K562 (cell line): ENCODE measurements around the gene ACHE. TPM values are rescaled to one million over a fixed set of nuclear protein-coding genes. Genes with fewer than 3 reads are reported as not detected.

Experiments used
- ARHGAP35 ChIP-seq: fragments of 450-650 bp; IDR thresholded peaks from 2 replicates; pipeline ENCODE4 v1.6.1; 2018; ENCODE audit not compliant: partially characterized antibody
- BMI1 ChIP-seq: fragments of 150-350 bp; IDR thresholded peaks from 2 replicates; pipeline ENCODE4 v1.6.1; 2014; ENCODE audit warnings: low read length
- BRCA1 ChIP-seq, 2 experiments: fragments of 450-650 bp in 1 of 2; sonication (generic) in 1 of 2; formaldehyde crosslinking in 1 of 2; IDR thresholded peaks; 2 replicates each; pipeline versions ENCODE4 v1.5.0 to v1.6.1; 2017 to 2020; ENCODE audit warnings: mild to moderate bottlenecking in 1 of 2, missing genetic modification reagents in 1 of 2
- C11orf30 ChIP-seq: fragments of 450-650 bp; IDR thresholded peaks from 2 replicates; pipeline ENCODE4 v1.6.1; 2016; ENCODE audit warnings: low read depth, mild to moderate bottlenecking
- CEBPG ChIP-seq, 3 experiments: fragments of 200-800 bp in 1 of 3; sonication (Bioruptor generic) in 1 of 3; sonication (generic) in 1 of 3; formaldehyde crosslinking in 1 of 3; IDR thresholded peaks in 2 of 3; conservative IDR thresholded peaks in 1 of 3; 2 replicates each; pipeline versions ENCODE4 v1.6.1 to v1.8.0; 2016 to 2022; ENCODE audit warnings: missing compliant biosample characterization in 2 of 3, missing genetic modification characterization in 2 of 3, mild to moderate bottlenecking in 1 of 3, missing genetic modification reagents in 1 of 3
- HDAC3 ChIP-seq: fragments of 450-650 bp; IDR thresholded peaks from 2 replicates; pipeline ENCODE4 v1.6.1; 2018; ENCODE audit warnings: borderline replicate concordance, mild to moderate bottlenecking, moderate library complexity; ENCODE audit not compliant: partially characterized antibody
- HMGN3 ChIP-seq: IDR thresholded peaks from 2 replicates; pipeline ENCODE4 v1.6.1; 2011; ENCODE audit warnings: borderline replicate concordance, low read depth, mild to moderate bottlenecking, mixed read lengths, low read length; ENCODE audit not compliant: insufficient read length; ENCODE audit errors: extremely low read depth
- MECOM ChIP-seq: fragments of 250-450 bp; sonication (Bioruptor Pico); IDR thresholded peaks from 2 replicates; pipeline ENCODE4 v1.8.0; 2022; ENCODE audit warnings: inconsistent platforms
- NR2F6 ChIP-seq: fragments of 450-650 bp; formaldehyde crosslinking; IDR thresholded peaks from 2 replicates; pipeline ENCODE4 v1.4.0; 2020; ENCODE audit warnings: mild to moderate bottlenecking
- PHF8 ChIP-seq: fragments of 200-600 bp; sonication (generic); IDR thresholded peaks from 2 replicates; pipeline ENCODE4 v1.6.1; 2012; ENCODE audit warnings: mixed run types, mild to moderate bottlenecking, inconsistent platforms, low read length, moderate library complexity, borderline replicate concordance
- POLR3A ChIP-seq: IDR thresholded peaks from 2 replicates; pipeline ENCODE4 v1.6.1; 2011; ENCODE audit warnings: borderline replicate concordance, mild to moderate bottlenecking, moderate library complexity; ENCODE audit not compliant: insufficient read length, insufficient read depth; ENCODE audit errors: extremely low read depth
- SMARCC2 ChIP-seq: fragments of 450-650 bp; IDR thresholded peaks from 2 replicates; pipeline ENCODE4 v1.6.1; 2017; ENCODE audit warnings: antibody characterized with exemption, moderate library complexity, mild to moderate bottlenecking, low read depth
- SUPT5H ChIP-seq: fragments of 450-650 bp; IDR thresholded peaks from 2 replicates; pipeline ENCODE4 v1.6.1; 2016
- TBP ChIP-seq: optimal IDR thresholded peaks from 2 replicates; pipeline ENCODE3; 2011; ENCODE audit warnings: low read depth, low read length, improper control_type of control experiment
- WHSC1 ChIP-seq: IDR thresholded peaks from one replicate; pipeline ENCODE4 v1.6.1; 2012; ENCODE audit warnings: low read length, control low read depth, inconsistent platforms
- ZFP30 ChIP-seq: fragments of 250-450 bp; sonication (Bioruptor Pico); IDR thresholded peaks from 2 replicates; pipeline ENCODE4 v1.8.0; 2022; ENCODE audit warnings: moderate library complexity, mild to moderate bottlenecking, inconsistent platforms, borderline replicate concordance
- ZNF561 ChIP-seq: fragments of 450-650 bp; formaldehyde crosslinking; conservative IDR thresholded peaks from 2 replicates; pipeline ENCODE4 v1.4.0; 2020; ENCODE audit warnings: mild to moderate bottlenecking, moderate library complexity
- polyA plus RNA-seq, 8 experiments: library from polyadenylated mRNA; depleted of rRNA in 4 of 8; stranded (reverse) in 5 of 8; unstranded in 3 of 8; fragments of >200 nt; fragmentation: Nextera tagmentation in 2 of 8; fragmentation: Illumina TruSeq in 1 of 8; extraction: Ambion mirVana in 2 of 8; extraction: Trizol in 1 of 8; gene quantifications; 2 replicates each; pipeline versions ENCODE4 v1.2.1 to v1.2.3, GENCODE V29; 2011 to 2014; ENCODE audit warnings: inconsistent platforms in 1 of 8, missing spikeins in 1 of 8
- total RNA-seq, 7 experiments: library from RNA; depleted of rRNA in 6 of 7; stranded (reverse); fragments of >200 nt in 6 of 7; fragmentation: Illumina TruSeq in 2 of 7; extraction: Trizol in 2 of 7; gene quantifications; 2 replicates each; pipeline versions ENCODE4 v1.2.1 to v1.2.3, GENCODE V29; 2011 to 2021; ENCODE audit warnings: low replicate concordance in 1 of 7
- TF ChIP-seq, protein P1 (sequence below): IDR thresholded peaks from 2 replicates; pipeline ENCODE4 v1.6.1; 2012; ENCODE audit warnings: low read depth, low read length, improper control_type of control experiment, borderline replicate concordance
- TF ChIP-seq, protein P2 (sequence below): sonication (generic); formaldehyde crosslinking; IDR thresholded peaks from 2 replicates; pipeline ENCODE4 v1.8.1; 2023; ENCODE audit warnings: missing genetic modification reagents, mild to moderate bottlenecking, borderline replicate concordance

ACHE gene
- total and polyA plus RNA-seq, 9 of the 15 experiments (the other 6 are each of a cell fraction or from before 2014, with no cell fraction given) = 0.04 to 8.8 (median 1.9) TPM

DNA sequence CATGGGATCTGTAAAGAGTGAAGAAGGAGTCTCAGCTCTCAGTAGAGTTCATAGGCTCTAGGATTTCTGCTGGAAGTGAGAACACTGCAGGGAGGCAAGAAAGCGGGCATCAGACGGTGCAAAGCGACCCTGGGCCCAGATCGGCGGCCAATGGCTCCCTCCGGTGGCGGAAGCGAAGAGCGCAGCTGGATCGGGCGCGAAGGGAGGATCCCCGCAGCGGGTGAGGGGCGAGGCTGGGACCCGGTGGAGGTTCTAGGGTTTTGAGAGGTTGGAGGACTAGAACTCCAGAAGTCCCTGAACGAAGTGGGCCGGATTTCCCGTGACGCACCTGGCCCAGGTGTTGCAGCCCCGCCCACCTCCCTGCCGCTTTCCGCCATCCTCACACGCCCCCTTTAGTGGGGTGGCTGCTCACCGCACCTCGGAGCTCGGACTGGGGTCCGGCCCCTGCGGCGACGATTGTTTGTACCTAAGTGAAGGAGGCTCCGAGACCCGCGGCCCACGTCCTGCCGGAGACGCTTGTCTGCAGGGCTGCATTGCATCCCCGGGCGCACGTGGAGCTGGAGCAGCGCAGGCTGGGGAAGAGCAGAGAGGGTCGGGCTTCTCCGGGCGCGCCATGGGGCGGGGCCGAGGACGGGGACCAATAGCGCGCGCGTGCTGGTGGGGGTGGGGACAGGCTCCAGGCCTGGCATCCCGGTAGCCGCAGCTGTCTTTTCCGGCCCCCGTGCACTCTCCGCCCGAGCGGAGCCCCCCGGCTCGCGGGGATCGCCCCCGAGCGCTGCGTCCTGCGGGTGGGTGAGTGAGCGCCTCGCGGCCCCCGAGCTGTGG is 43.4 kb downstream of the ACHE start, which contains the start of gene SLC12A9 (continued):
- TF ChIP-seq HMGN3 (no peak), CEBPG (CRISPR knock-in tag; IDR thresholded peaks at IDR 0.05) (no peak), CEBPG (tag; conservative IDR thresholded peaks at IDR 0.05 in 1 of 2, IDR thresholded peaks at IDR 0.05 in 1 of 2) (0 out of 4 replicates have a peak, but pooled peaks of 1 of the 2 experiments have one; percentile 10), MECOM (CRISPR knock-in tag) (no peak), ARHGAP35 (no peak), ZNF561 (CRISPR knock-in tag) (no peak), POLR3A (no peak), BMI1 (no peak), BRCA1 (IDR thresholded peaks at IDR 0.05) (no peak), BRCA1 (CRISPR knock-in tag; IDR thresholded peaks at IDR 0.05) (no peak), C11orf30 (no peak), HDAC3 (no peak), TBP (peak; percentile 31), NR2F6 (no peak), WHSC1 (no peak), ZFP30 (no peak), SUPT5H (peak; percentile 54; the same call in 1 of the 2 replicates), SMARCC2 (no peak), PHF8 (peak; percentile 48; the same call in 1 of the 2 replicates)
- TF ChIP-seq, protein P1, sequence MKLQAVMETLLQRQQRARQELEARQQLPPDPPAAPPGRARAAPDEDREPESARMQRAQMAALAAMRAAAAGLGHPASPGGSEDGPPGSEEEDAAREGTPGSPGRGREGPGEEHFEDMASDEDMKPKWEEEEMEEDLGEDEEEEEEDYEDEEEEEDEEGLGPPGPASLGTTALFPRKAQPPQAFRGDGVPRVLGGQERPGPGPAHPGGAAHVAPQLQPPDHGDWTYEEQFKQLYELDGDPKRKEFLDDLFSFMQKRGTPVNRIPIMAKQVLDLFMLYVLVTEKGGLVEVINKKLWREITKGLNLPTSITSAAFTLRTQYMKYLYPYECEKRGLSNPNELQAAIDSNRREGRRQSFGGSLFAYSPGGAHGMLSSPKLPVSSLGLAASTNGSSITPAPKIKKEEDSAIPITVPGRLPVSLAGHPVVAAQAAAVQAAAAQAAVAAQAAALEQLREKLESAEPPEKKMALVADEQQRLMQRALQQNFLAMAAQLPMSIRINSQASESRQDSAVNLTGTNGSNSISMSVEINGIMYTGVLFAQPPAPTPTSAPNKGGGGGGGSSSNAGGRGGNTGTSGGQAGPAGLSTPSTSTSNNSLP = no peak
- TF ChIP-seq, protein P2, sequence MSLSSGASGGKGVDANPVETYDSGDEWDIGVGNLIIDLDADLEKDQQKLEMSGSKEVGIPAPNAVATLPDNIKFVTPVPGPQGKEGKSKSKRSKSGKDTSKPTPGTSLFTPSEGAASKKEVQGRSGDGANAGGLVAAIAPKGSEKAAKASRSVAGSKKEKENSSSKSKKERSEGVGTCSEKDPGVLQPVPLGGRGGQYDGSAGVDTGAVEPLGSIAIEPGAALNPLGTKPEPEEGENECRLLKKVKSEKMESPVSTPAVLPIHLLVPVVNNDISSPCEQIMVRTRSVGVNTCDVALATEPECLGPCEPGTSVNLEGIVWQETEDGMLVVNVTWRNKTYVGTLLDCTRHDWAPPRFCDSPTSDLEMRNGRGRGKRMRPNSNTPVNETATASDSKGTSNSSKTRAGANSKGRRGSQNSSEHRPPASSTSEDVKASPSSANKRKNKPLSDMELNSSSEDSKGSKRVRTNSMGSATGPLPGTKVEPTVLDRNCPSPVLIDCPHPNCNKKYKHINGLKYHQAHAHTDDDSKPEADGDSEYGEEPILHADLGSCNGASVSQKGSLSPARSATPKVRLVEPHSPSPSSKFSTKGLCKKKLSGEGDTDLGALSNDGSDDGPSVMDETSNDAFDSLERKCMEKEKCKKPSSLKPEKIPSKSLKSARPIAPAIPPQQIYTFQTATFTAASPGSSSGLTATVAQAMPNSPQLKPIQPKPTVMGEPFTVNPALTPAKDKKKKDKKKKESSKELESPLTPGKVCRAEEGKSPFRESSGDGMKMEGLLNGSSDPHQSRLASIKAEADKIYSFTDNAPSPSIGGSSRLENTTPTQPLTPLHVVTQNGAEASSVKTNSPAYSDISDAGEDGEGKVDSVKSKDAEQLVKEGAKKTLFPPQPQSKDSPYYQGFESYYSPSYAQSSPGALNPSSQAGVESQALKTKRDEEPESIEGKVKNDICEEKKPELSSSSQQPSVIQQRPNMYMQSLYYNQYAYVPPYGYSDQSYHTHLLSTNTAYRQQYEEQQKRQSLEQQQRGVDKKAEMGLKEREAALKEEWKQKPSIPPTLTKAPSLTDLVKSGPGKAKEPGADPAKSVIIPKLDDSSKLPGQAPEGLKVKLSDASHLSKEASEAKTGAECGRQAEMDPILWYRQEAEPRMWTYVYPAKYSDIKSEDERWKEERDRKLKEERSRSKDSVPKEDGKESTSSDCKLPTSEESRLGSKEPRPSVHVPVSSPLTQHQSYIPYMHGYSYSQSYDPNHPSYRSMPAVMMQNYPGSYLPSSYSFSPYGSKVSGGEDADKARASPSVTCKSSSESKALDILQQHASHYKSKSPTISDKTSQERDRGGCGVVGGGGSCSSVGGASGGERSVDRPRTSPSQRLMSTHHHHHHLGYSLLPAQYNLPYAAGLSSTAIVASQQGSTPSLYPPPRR (CRISPR knock-in tag) = peak; percentile 80
